ENCODE data around the gene PIK3R6. TPM values are rescaled to one million over a fixed set of nuclear protein-coding genes. Genes with fewer than 3 reads are reported as not detected.

Gene PIK3R6
- total and polyA plus RNA-seq, 2 of the 4 experiments (the other 2 are of a cell fraction) = not detected

DNA sequence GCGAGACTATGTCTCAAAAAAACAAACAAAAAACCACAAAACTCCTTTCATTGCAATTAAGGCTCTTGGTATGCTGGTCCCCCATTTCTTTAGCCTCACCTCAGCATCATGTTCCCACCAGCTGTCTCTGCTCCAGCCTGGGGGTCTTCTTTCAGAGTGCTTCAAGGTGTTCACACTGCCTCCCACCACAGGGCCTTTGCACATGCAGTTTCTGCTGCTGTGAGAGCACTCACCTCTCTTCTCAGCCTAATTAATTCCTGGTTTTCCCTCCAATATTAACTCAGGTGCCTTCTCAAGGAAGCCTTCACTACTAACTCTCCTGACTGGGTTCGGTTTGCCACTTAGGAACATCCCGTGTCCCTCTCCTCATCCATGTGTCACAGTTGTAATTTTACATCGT, 15.9 kb upstream of the PIK3R6 start:
- TF ChIP-seq RFX5 (IDR thresholded peaks at IDR 0.05; ENCODE audit: low read depth, low read length) (no peak), BHLHE40 (IDR thresholded peaks at IDR 0.05; ENCODE audit: low read depth, low read length) (no peak), CEBPB (IDR thresholded peaks at IDR 0.05; ENCODE audit: low read depth, low read length) (no peak), RAD21 (IDR thresholded peaks at IDR 0.05; ENCODE audit: low read length) (no peak), MXI1 (IDR thresholded peaks at IDR 0.05; ENCODE audit: borderline replicate concordance, low read depth, low read length) (no peak), MAZ (IDR thresholded peaks at IDR 0.05; ENCODE audit: borderline replicate concordance, low read depth, low read length) (no peak), CHD1 (IDR thresholded peaks at IDR 0.05; ENCODE audit: low read depth, low read length) (no peak)
- TF ChIP-seq, protein P1, sequence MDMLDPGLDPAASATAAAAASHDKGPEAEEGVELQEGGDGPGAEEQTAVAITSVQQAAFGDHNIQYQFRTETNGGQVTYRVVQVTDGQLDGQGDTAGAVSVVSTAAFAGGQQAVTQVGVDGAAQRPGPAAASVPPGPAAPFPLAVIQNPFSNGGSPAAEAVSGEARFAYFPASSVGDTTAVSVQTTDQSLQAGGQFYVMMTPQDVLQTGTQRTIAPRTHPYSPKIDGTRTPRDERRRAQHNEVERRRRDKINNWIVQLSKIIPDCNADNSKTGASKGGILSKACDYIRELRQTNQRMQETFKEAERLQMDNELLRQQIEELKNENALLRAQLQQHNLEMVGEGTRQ (IDR thresholded peaks at IDR 0.05; ENCODE audit: low read depth, low read length) = no peak
- TF ChIP-seq, protein P2, sequence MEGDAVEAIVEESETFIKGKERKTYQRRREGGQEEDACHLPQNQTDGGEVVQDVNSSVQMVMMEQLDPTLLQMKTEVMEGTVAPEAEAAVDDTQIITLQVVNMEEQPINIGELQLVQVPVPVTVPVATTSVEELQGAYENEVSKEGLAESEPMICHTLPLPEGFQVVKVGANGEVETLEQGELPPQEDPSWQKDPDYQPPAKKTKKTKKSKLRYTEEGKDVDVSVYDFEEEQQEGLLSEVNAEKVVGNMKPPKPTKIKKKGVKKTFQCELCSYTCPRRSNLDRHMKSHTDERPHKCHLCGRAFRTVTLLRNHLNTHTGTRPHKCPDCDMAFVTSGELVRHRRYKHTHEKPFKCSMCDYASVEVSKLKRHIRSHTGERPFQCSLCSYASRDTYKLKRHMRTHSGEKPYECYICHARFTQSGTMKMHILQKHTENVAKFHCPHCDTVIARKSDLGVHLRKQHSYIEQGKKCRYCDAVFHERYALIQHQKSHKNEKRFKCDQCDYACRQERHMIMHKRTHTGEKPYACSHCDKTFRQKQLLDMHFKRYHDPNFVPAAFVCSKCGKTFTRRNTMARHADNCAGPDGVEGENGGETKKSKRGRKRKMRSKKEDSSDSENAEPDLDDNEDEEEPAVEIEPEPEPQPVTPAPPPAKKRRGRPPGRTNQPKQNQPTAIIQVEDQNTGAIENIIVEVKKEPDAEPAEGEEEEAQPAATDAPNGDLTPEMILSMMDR (conservative IDR thresholded peaks at IDR 0.05; ENCODE audit: low read depth, low read length) = no peak
- H3K27me3 ChIP-seq (ENCODE audit: control insufficient read depth, insufficient read depth, low read length) = no peaks in the 10 kb centered on the region
- H3K23ac ChIP-seq (ENCODE audit: low read depth, low read length) = no peak overlapping the region
- no peak overlapping the region for H3K27ac ChIP-seq (ENCODE audit: insufficient read depth, low read length)
- H4K20me1 ChIP-seq (ENCODE audit: insufficient read depth, low read length) = no peaks in the 10 kb centered on the region
- ChIA-PET POLR2A (ENCODE audit: unreplicated experiment) (no interaction called here), CTCF (no interaction called here)
- H4K8ac ChIP-seq (ENCODE audit: low read depth in 2 of 2, low read length in 2 of 2) = no peak overlapping the region
- no peak overlapping the region for H2AK5ac ChIP-seq (ENCODE audit: low read depth, low read length)
- no peak overlapping the region for H3K9ac ChIP-seq (ENCODE audit: low read depth, low read length)
- no peak overlapping the region for H3K4me2 ChIP-seq (ENCODE audit: low read depth, low read length)
- no peaks in the 10 kb centered on the region for H3K9me1 ChIP-seq (ENCODE audit: insufficient read depth, low read length)
- H3K36me3 ChIP-seq (ENCODE audit: control insufficient read depth, insufficient read depth, low read length) = no peaks in the 10 kb centered on the region
- 87% methylated on average over 3 of the region's 4 CpGs; no CpG with 5 or more reads in 1 of the 2 experiments for WGBS, 2 experiments (ENCODE audit: extremely low coverage in 2 of 2, insufficient read length in 1 of 2)
- dilution Hi-C loops (cut with HindIII; ENCODE audit: low sequenced_read_pairs, unreplicated experiment) (no loop called here), intact Hi-C loops (cut with micrococcal nuclease) (no loop called here), in situ Hi-C loops (cut with MboI; ENCODE audit: low sequenced_read_pairs) (no loop called here)
- no peak overlapping the region for H3K4me3 ChIP-seq (ENCODE audit: insufficient read depth, low read depth, low read length)
- no peak overlapping the region for H2BK5ac ChIP-seq (ENCODE audit: low read depth, low read length, poor library complexity, severe bottlenecking)
- H4K5ac ChIP-seq (ENCODE audit: low read depth, low read length) = no peak overlapping the region
- H3K4me1 ChIP-seq (ENCODE audit: control insufficient read depth, insufficient read depth, low read length) = no peaks in the 10 kb centered on the region
- H3K79me1 ChIP-seq (ENCODE audit: low read depth in 1 of 2, low read length in 2 of 2) = no peaks in the 10 kb centered on the region
- H3K18ac ChIP-seq (ENCODE audit: low read depth, low read length) = no peak overlapping the region
- no peak overlapping the region for H2BK15ac ChIP-seq (ENCODE audit: low read depth, low read length)
- H2AK9ac ChIP-seq (replicated peaks; ENCODE audit: low read depth, low read length, poor library complexity) = no peak overlapping the region
- no peak for ATAC-seq (ENCODE audit: low read depth)
- no peak overlapping the region for H4K91ac ChIP-seq (ENCODE audit: insufficient read depth, low read depth, low read length)
- H2BK120ac ChIP-seq (ENCODE audit: low read depth, low read length) = no peak overlapping the region
- BruUV-seq (replicated peaks) = no TSS peak
- DNase-seq = no peak
- H3K9me3 ChIP-seq (ENCODE audit: control insufficient read depth, insufficient read depth, low read length) = no peaks in the 10 kb centered on the region; the same call in 1 of the 2 replicates
- H3K56ac ChIP-seq (ENCODE audit: extremely low read depth, insufficient read depth, low read length) = no peak overlapping the region
- H3K14ac ChIP-seq (replicated peaks; ENCODE audit: low read depth, low read length) = no peak overlapping the region
- H2BK20ac ChIP-seq (ENCODE audit: low read depth, low read length) = no peak overlapping the region
- H3K4ac ChIP-seq (ENCODE audit: low read depth, low read length) = no peak overlapping the region
- H2AFZ ChIP-seq (replicated peaks; ENCODE audit: low read length, poor library complexity) = no peak overlapping the region
